ENCODE results near the gene GATAD1.

Gene GATAD1

DNA sequence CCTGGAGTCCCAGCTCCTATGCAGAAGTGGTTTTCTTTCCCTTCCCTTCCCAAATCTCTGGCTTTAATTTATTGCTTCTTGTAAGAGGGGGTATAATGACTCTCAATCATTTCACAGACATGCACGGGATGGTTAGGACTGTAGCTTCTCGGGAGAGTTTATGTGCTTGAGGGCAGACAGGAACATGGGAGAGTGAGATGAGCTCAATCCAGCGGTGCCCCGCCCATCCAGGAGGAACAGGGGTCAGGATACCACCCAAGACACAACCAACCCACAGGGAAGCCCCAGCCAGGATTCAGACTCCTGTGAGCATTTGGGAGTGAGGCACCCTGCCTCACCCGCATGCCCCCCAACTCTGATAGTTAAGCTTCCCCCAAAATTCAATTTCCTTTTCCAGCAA, 33.7 kb upstream of the GATAD1 start:
- H2AFZ ChIP-seq = no peak overlapping the region
- TF ChIP-seq, protein P1, sequence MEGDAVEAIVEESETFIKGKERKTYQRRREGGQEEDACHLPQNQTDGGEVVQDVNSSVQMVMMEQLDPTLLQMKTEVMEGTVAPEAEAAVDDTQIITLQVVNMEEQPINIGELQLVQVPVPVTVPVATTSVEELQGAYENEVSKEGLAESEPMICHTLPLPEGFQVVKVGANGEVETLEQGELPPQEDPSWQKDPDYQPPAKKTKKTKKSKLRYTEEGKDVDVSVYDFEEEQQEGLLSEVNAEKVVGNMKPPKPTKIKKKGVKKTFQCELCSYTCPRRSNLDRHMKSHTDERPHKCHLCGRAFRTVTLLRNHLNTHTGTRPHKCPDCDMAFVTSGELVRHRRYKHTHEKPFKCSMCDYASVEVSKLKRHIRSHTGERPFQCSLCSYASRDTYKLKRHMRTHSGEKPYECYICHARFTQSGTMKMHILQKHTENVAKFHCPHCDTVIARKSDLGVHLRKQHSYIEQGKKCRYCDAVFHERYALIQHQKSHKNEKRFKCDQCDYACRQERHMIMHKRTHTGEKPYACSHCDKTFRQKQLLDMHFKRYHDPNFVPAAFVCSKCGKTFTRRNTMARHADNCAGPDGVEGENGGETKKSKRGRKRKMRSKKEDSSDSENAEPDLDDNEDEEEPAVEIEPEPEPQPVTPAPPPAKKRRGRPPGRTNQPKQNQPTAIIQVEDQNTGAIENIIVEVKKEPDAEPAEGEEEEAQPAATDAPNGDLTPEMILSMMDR (IDR thresholded peaks at IDR 0.05) = no peak
- no peaks in the 10 kb centered on the region for H3K9me3 ChIP-seq (ENCODE audit: control insufficient read depth, low read length)
- no peaks in the 10 kb centered on the region for H3K36me3 ChIP-seq (ENCODE audit: control insufficient read depth, insufficient read depth, low read length)
- H3K4me1 ChIP-seq = no peaks in the 10 kb centered on the region
- no peak overlapping the region for H3K27ac ChIP-seq
- no peak overlapping the region for H3K4me3 ChIP-seq (ENCODE audit: low read depth, low read length)
- no peaks in the 10 kb centered on the region for H3K27me3 ChIP-seq (ENCODE audit: control insufficient read depth, insufficient read depth, low read length)
- H3K9ac ChIP-seq = no peak overlapping the region
- H3K79me2 ChIP-seq = no peaks in the 10 kb centered on the region
- H3K4me2 ChIP-seq (ENCODE audit: low read length) = no peak overlapping the region

DNA sequence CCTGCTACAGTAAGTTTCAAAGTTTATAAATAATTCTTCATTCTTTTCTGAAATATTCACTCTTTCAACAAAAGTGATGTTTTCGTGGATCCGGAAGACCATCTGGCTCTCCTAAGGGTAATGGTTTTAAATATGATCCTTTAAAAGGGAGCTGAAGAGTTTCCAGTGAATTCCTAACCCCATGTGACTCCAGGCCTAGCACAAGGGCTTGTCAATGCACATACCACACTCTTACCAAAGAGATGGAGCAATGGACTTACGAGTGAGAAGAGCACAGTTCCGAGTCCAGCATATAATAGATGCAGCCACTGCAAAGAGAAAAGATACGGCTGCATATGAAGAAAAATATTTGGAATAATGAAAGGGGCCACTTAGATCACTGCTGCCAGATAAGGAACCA, 32.1 kb upstream of the GATAD1 start:
- Histone ChIP-seq H3K9ac (no peak overlapping the region), H3K4me2 (ENCODE audit: low read length) (no peak overlapping the region), H3K4me3 (ENCODE audit: low read depth, low read length) (no peak overlapping the region), H3K27me3 (ENCODE audit: control insufficient read depth, insufficient read depth, low read length) (no peaks in the 10 kb centered on the region), H2AFZ (no peak overlapping the region), H3K9me3 (ENCODE audit: control insufficient read depth, low read length) (no peaks in the 10 kb centered on the region), H3K4me1 (no peaks in the 10 kb centered on the region), H3K27ac (no peak overlapping the region), H3K36me3 (ENCODE audit: control insufficient read depth, insufficient read depth, low read length) (no peaks in the 10 kb centered on the region), H3K79me2 (no peaks in the 10 kb centered on the region)
- TF ChIP-seq, protein P1 (IDR thresholded peaks at IDR 0.05) = no peak

DNA sequence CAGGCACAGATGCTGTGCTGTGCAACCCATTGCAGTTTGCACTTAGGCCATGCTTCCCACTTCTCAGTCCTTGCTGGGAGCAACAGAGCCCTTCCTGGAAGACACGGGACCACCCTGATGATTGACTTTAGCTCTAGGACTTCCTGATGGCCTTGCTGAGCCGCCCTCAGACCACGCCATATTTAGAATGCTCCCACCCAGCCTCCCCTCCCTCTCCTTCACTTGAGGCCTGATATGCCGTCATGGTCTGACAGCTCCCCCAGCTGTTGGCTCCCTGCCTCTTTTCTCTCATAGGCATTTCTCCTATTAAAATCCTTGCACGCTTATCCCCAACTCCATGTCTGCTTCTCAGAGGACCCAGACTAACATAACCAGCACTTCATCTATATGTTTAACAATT, 29.4 kb upstream of the GATAD1 start:
- H3K79me2 ChIP-seq = no peaks in the 10 kb centered on the region
- H3K4me2 ChIP-seq (ENCODE audit: low read length) = no peak overlapping the region
- no peak overlapping the region for H3K27ac ChIP-seq
- TF ChIP-seq, protein P1 (IDR thresholded peaks at IDR 0.05) = no peak
- no peaks in the 10 kb centered on the region for H3K9me3 ChIP-seq (ENCODE audit: control insufficient read depth, low read length)
- H3K27me3 ChIP-seq (ENCODE audit: control insufficient read depth, insufficient read depth, low read length) = no peaks in the 10 kb centered on the region
- no peaks in the 10 kb centered on the region for H3K36me3 ChIP-seq (ENCODE audit: control insufficient read depth, insufficient read depth, low read length)
- H3K4me3 ChIP-seq (ENCODE audit: low read depth, low read length) = no peak overlapping the region
- H3K4me1 ChIP-seq = no peaks in the 10 kb centered on the region
- no peak overlapping the region for H2AFZ ChIP-seq
- H3K9ac ChIP-seq = no peak overlapping the region

DNA sequence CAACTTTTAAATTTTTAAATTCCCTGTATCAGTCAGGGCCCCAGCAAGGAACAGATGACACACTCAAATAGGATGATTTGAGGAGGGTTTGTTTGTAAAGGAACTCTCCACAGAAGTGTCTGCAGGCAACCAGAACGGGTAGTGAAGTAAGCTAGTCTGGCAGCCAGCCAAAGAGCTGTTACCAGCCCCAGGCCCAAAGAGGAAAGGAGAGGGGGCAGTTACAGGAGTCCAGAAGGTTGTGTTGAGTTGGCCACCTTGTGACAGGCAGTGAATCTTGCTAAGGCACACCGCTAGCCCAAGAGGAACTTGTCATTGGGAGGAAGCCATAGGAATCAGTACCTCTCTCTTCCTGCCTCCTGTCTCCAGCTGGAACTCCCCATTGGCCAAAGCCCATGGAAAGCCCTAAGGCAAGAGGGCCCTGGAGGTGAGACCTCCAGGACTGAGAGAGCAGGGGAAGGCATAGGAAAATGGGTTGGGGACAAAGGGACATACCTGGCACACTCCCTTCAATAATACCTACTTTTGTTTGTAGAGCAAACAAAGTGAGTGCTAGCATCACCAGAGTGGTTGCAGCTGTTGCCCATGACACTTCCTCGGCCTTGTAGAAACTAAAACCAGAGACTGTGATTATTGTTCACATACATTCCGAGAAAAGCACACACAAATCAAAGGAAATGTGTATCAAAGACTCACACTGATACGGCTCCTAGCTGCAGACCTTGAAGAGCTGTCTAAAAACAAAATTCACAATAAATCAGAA, 25.4 kb upstream of the GATAD1 start:
- H3K79me2 ChIP-seq = no peaks in the 10 kb centered on the region
- H3K4me3 ChIP-seq (ENCODE audit: low read depth, low read length) = no peak overlapping the region
- H3K4me1 ChIP-seq = peaks cover 3% of the 10 kb centered on the region
- no peaks in the 10 kb centered on the region for H3K9me3 ChIP-seq (ENCODE audit: control insufficient read depth, low read length)
- H3K27me3 ChIP-seq (ENCODE audit: control insufficient read depth, insufficient read depth, low read length) = no peaks in the 10 kb centered on the region
- H3K36me3 ChIP-seq (ENCODE audit: control insufficient read depth, insufficient read depth, low read length) = no peaks in the 10 kb centered on the region
- no peak overlapping the region for H3K4me2 ChIP-seq (ENCODE audit: low read length)
- H3K27ac ChIP-seq = no peak overlapping the region
- TF ChIP-seq, protein P1 (IDR thresholded peaks at IDR 0.05) = no peak
- no peak overlapping the region for H2AFZ ChIP-seq
- no peak overlapping the region for H3K9ac ChIP-seq

DNA sequence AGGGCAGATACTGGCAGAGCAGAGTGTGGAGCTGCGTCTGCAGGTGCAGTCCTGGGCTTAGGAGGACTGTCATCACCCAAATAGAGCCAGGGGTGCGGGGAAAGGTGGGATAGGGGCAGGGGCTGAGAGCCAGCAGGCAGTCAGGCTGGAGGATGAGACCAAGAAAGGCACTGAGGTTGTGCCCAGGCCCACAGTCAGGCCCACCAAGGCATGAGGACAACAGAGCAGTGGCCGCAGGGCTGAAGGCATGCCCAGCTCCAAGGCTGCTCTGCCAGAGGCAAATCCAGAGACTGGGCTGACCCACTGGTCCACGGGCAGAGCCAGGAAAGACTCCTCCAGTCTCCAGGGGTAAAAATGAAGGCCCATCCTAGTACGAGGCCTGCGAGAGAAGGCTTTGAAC, 24.4 kb upstream of the GATAD1 start:
- no peak overlapping the region for H3K4me2 ChIP-seq (ENCODE audit: low read length)
- peaks cover 3% of the 10 kb centered on the region for H3K4me1 ChIP-seq
- no peaks in the 10 kb centered on the region for H3K9me3 ChIP-seq (ENCODE audit: control insufficient read depth, low read length)
- H3K9ac ChIP-seq = no peak overlapping the region
- TF ChIP-seq, protein P1 (IDR thresholded peaks at IDR 0.05) = no peak
- no peaks in the 10 kb centered on the region for H3K36me3 ChIP-seq (ENCODE audit: control insufficient read depth, insufficient read depth, low read length)
- no peak overlapping the region for H2AFZ ChIP-seq
- no peaks in the 10 kb centered on the region for H3K79me2 ChIP-seq
- H3K4me3 ChIP-seq (ENCODE audit: low read depth, low read length) = no peak overlapping the region
- no peaks in the 10 kb centered on the region for H3K27me3 ChIP-seq (ENCODE audit: control insufficient read depth, insufficient read depth, low read length)
- H3K27ac ChIP-seq = no peak overlapping the region
